Activated T-cell treated with anti-CD3 and anti-CD28 coated beads, Interleukin-2, amount 50 U/mL, for 24 hours (primary cell): Measurements from ENCODE around the gene MET.
"Not testable (repeated sequence)": the region's sequence is repeated elsewhere in the genome, so short reads cannot be mapped to it uniquely, and the experiment has no call there.

Source experiments
- DNase-seq: peaks from one replicate; pipeline ENCODE4 v3.0.0-alpha.2; 2020
- H3K27ac Mint-ChIP-seq: 2 replicates; pipeline ENCODE4 v1.8.0; 2020; ENCODE audit warnings: mild to moderate bottlenecking, mixed read lengths
- H3K27me3 Mint-ChIP-seq: 2 replicates; pipeline ENCODE4 v1.8.0; 2020; ENCODE audit warnings: mixed read lengths
- H3K36me3 Mint-ChIP-seq: 2 replicates; pipeline ENCODE4 v1.8.0; 2020; ENCODE audit warnings: low read depth, mixed read lengths
- H3K4me1 Mint-ChIP-seq: 2 replicates; pipeline ENCODE4 v1.8.0; 2020; ENCODE audit warnings: low read depth, mixed read lengths
- H3K4me3 Mint-ChIP-seq: 2 replicates; pipeline ENCODE4 v1.8.0; 2020; ENCODE audit warnings: mild to moderate bottlenecking, moderate library complexity, mixed read lengths
- H3K9me3 Mint-ChIP-seq: 2 replicates; pipeline ENCODE4 v1.8.0; 2020; ENCODE audit warnings: mixed read lengths

Gene MET

GRCh38 chr7:116811768-116812167 lies 139.8 kb downstream of the MET start:
- Mint-ChIP-seq H3K9me3 (no peaks in the 10 kb centered on the region), H3K27ac (no peak overlapping the region), H3K27me3 (no peaks in the 10 kb centered on the region), H3K4me3 (no peak overlapping the region), H3K4me1 (no peaks in the 10 kb centered on the region), H3K36me3 (no peaks in the 10 kb centered on the region)
- no peak for DNase-seq

GRCh38 chr7:116812860-116813259 lies 140.9 kb downstream of the MET start:
- H3K4me1 Mint-ChIP-seq, result no peaks in the 10 kb centered on the region
- H3K36me3 Mint-ChIP-seq, result no peaks in the 10 kb centered on the region
- DNase-seq, result no peak
- peaks cover 4% of the 10 kb centered on the region for H3K27me3 Mint-ChIP-seq
- H3K27ac Mint-ChIP-seq, result no peak overlapping the region
- H3K4me3 Mint-ChIP-seq, result no peak overlapping the region
- no peaks in the 10 kb centered on the region for H3K9me3 Mint-ChIP-seq

GRCh38 chr7:116813371-116813770 lies 141.4 kb downstream of the MET start:
- not testable (repeated sequence) for DNase-seq, H3K27ac Mint-ChIP-seq, H3K4me3 Mint-ChIP-seq, H3K27me3 Mint-ChIP-seq, H3K9me3 Mint-ChIP-seq, H3K4me1 Mint-ChIP-seq, H3K36me3 Mint-ChIP-seq

DNA sequence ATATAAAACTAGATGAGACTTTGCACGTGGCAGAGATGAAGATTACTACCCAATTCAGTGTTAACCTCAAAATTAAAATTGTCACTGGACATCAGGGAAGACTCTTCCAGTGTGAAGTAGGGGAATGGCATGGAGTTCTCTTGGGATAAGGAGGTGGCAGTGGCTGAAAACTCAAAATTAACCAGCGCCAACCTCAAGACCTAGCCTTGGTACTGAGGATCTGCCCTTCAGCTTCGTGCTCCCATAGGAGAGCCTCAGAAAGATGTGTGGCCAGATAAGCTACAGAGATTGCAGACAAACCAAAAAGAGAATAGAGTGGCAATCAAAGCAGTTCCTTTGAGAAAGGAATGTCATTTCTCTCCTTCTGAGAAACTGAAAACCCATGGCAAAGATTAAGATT lies 143.0 kb downstream of the MET start:
- no peaks in the 10 kb centered on the region for H3K9me3 Mint-ChIP-seq
- no peak overlapping the region for H3K4me3 Mint-ChIP-seq
- H3K27ac Mint-ChIP-seq, result no peak overlapping the region
- no peaks in the 10 kb centered on the region for H3K4me1 Mint-ChIP-seq
- no peaks in the 10 kb centered on the region for H3K36me3 Mint-ChIP-seq
- H3K27me3 Mint-ChIP-seq, result peaks cover 4% of the 10 kb centered on the region
- DNase-seq, result no peak

DNA sequence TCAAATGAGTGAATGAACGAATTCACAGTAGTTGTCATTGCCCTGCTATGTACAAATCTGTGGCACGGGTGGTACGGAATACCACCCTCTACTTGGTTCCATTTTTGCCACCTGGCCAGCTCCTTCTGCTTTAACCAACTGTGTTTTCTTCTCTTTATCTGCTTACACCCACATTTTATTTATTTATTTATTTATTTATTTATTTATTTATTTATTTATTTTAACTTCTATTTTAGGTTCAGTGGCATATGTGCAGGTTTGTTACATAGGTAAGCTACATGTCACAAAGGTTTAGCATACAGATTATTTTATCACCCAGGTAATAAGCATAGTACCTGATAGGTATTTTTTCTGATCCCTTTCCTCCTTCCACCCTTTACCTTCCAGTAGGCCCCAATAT lies 148.2 kb downstream of the MET start:
- H3K9me3 Mint-ChIP-seq, result no peaks in the 10 kb centered on the region
- no peaks in the 10 kb centered on the region for H3K36me3 Mint-ChIP-seq
- no peak for DNase-seq
- H3K4me3 Mint-ChIP-seq, result no peak overlapping the region
- no peak overlapping the region for H3K27ac Mint-ChIP-seq
- H3K4me1 Mint-ChIP-seq, result no peaks in the 10 kb centered on the region
- peaks cover 11% of the 10 kb centered on the region for H3K27me3 Mint-ChIP-seq

DNA sequence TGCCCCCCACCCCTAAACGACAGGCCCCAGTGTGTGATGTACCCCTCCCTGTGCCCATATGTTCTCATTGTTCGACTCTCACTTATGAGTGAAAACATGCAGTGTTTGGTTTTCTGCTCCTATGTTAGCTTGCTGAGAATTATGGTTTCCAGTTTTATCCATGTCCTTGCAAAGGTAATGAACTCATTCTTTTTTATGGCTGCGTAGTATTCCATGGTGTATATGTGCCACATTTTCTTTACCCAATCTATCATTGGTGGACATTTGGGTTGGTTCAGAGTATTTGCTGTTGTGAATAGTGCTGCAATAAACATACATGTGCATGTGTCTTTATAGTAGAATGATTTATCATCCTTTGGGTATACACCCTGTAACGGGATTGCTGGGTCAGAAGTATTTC lies 149.7 kb downstream of the MET start:
- H3K27me3 Mint-ChIP-seq, result peaks cover 22% of the 10 kb centered on the region
- not testable (repeated sequence) for H3K27ac Mint-ChIP-seq, H3K4me3 Mint-ChIP-seq, H3K9me3 Mint-ChIP-seq, H3K36me3 Mint-ChIP-seq, DNase-seq, H3K4me1 Mint-ChIP-seq

- no peaks in the 10 kb centered on the region for H3K9me3 Mint-ChIP-seq
- no peaks in the 10 kb centered on the region for H3K4me1 Mint-ChIP-seq
- peaks cover 26% of the 10 kb centered on the region for H3K27me3 Mint-ChIP-seq
- no peak overlapping the region for H3K27ac Mint-ChIP-seq
- H3K36me3 Mint-ChIP-seq, result no peaks in the 10 kb centered on the region
- H3K4me3 Mint-ChIP-seq, result no peak overlapping the region
- no peak for DNase-seq
These were observed 152.5 kb downstream of the MET start for GRCh38 chr7:116824449-116824848.

GRCh38 chr7:116828281-116828680 lies 156.3 kb downstream of the MET start:
- Mint-ChIP-seq H3K4me3 (no peak overlapping the region), H3K27ac (no peak overlapping the region), H3K27me3 (peaks cover 31% of the 10 kb centered on the region), H3K4me1 (no peaks in the 10 kb centered on the region), H3K9me3 (no peaks in the 10 kb centered on the region), H3K36me3 (no peaks in the 10 kb centered on the region)
- DNase-seq, result no peak

GRCh38 chr7:116829041-116829440 lies 157.0 kb downstream of the MET start:
- Mint-ChIP-seq H3K36me3 (no peaks in the 10 kb centered on the region), H3K27me3 (peaks cover 31% of the 10 kb centered on the region), H3K4me1 (no peaks in the 10 kb centered on the region), H3K4me3 (no peak overlapping the region), H3K9me3 (no peaks in the 10 kb centered on the region), H3K27ac (no peak overlapping the region)
- no peak for DNase-seq

GRCh38 chr7:116829493-116829892 lies 157.5 kb downstream of the MET start:
- Mint-ChIP-seq H3K27ac (no peak overlapping the region), H3K4me1 (no peaks in the 10 kb centered on the region), H3K36me3 (no peaks in the 10 kb centered on the region), H3K27me3 (peaks cover 28% of the 10 kb centered on the region), H3K4me3 (no peak overlapping the region), H3K9me3 (no peaks in the 10 kb centered on the region)
- DNase-seq, result no peak

GRCh38 chr7:116832692-116833091 lies 160.7 kb downstream of the MET start:
- Mint-ChIP-seq H3K36me3 (no peaks in the 10 kb centered on the region), H3K27ac (no peak overlapping the region)

DNA sequence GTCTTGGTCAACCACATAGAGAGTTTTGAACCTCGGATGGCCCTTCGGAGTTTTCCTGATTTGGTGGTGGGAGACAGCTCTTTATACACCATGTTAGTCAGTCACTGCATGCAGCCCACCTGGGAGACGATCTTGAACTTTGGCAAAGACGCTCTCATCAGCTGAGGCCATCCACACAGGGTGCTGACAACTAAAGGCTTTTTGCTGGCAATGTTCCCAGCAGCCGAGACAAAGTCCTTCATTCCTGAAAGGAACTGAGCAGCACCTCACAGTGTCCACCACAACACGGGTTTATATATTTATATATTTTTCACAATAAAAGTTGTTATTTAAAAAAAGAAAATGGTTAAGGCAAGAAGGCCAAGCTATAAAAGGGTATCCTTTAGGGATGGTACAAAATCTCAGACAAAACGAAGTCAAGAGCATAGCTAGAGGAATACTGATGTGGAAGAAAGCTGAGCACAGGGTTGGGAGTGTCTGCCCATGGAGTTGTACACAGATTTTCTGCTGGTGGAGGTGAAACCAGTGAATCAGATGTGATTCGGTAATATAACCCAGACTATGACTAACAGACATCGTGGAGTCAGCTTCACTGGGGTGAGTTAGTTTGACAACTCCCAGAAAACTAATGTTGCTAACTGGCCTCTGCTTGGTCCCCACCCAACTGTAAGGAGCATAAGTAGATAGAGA lies 163.0 kb downstream of the MET start:
- Mint-ChIP-seq H3K27ac (no peak overlapping the region), H3K36me3 (no peaks in the 10 kb centered on the region), H3K4me3 (no peak overlapping the region), H3K4me1 (no peaks in the 10 kb centered on the region), H3K9me3 (no peaks in the 10 kb centered on the region), H3K27me3 (peaks cover 9% of the 10 kb centered on the region)
- DNase-seq, result no peak

More at GRCh38 chr7:116832692-116833091, 160.7 kb downstream of the MET start:
- Mint-ChIP-seq H3K4me3 (no peak overlapping the region), H3K9me3 (no peaks in the 10 kb centered on the region), H3K27me3 (peaks cover 13% of the 10 kb centered on the region), H3K4me1 (no peaks in the 10 kb centered on the region)
- DNase-seq, result no peak

DNA sequence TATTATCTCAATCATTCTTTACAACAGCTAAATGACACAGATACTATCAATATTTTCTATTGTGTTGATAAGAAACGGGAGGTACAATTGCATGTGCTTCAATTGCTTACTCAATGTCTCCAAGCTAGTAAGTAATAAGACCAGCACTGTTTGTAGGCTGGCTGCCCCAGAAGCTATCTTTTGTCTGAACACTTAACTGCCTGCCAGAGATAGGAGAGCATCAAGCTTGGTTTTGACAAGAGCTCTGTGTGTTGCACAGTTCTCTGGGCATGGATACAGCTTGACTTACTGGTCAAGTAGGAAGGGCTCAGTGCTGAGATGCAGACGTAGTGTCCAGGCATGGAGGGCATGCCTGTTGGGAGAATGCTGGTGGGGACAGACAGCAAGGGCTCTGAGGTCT lies 164.1 kb downstream of the MET start:
- Mint-ChIP-seq H3K27me3 (peaks cover 9% of the 10 kb centered on the region), H3K27ac (no peak overlapping the region), H3K36me3 (no peaks in the 10 kb centered on the region), H3K4me1 (no peaks in the 10 kb centered on the region), H3K4me3 (no peak overlapping the region), H3K9me3 (no peaks in the 10 kb centered on the region)
- no peak for DNase-seq

DNA sequence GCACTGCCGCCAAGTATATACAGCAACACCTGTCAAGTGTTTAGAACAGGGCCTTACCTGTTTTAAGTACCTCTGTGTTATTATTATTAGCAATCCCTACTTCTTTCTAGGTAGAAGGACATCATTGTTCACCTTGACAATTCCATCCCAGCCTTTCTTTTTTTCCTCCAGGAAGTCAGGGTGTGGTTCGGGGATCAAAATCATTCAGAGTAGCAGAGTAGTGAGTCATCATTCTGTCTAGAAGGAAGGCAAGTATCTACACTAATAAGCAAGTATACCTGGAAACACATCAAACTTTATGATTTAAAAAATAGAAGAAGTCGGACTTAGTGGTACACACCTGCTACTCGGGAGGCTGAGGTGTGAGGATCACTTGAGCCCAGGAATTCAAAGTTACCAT lies 164.9 kb downstream of the MET start:
- no peaks in the 10 kb centered on the region for H3K9me3 Mint-ChIP-seq
- no peak overlapping the region for H3K27ac Mint-ChIP-seq
- H3K36me3 Mint-ChIP-seq, result no peaks in the 10 kb centered on the region
- no peaks in the 10 kb centered on the region for H3K4me1 Mint-ChIP-seq
- no peak overlapping the region for H3K4me3 Mint-ChIP-seq
- no peak for DNase-seq
- peaks cover 12% of the 10 kb centered on the region for H3K27me3 Mint-ChIP-seq

- no peaks in the 10 kb centered on the region for H3K9me3 Mint-ChIP-seq
- H3K27ac Mint-ChIP-seq, result no peak overlapping the region
- H3K4me1 Mint-ChIP-seq, result no peaks in the 10 kb centered on the region
- no peaks in the 10 kb centered on the region for H3K36me3 Mint-ChIP-seq
- DNase-seq, result no peak
- H3K27me3 Mint-ChIP-seq, result peaks cover 19% of the 10 kb centered on the region
- no peak overlapping the region for H3K4me3 Mint-ChIP-seq
These were observed 165.6 kb downstream of the MET start for GRCh38 chr7:116837586-116837985.

DNA sequence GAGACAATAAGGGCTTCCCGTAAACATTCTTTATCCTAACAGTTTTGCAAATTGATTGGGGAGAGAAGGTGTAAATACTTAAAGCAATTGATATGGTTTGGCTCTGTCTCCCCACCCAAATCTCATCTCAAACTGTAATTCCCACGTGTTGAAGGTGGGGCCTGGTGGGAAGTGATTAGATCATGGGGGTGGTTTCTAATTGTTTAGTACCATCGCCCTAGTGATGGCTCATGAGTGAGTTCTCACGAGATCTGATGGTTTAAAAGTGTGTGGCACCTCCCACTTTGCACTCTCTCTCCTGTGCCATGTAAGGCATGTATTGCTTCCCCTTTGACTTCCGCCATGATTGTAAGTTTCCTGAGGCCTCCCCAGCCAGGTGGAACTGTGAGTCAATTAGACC lies 168.3 kb downstream of the MET start:
- H3K4me1 Mint-ChIP-seq, result peaks cover 7% of the 10 kb centered on the region
- no peak overlapping the region for H3K27ac Mint-ChIP-seq
- H3K9me3 Mint-ChIP-seq, result no peaks in the 10 kb centered on the region
- DNase-seq, result no peak
- no peak overlapping the region for H3K4me3 Mint-ChIP-seq
- H3K27me3 Mint-ChIP-seq, result peaks cover 23% of the 10 kb centered on the region
- H3K36me3 Mint-ChIP-seq, result no peaks in the 10 kb centered on the region
